ENCODE data around the gene RABGAP1L. TPM values are rescaled to one million over a fixed set of nuclear protein-coding genes. Genes with fewer than 3 reads are reported as not detected.
A peak's percentile ranks its signal among the peaks of the same experiment; 100 is the strongest.

The RABGAP1L gene
- total and polyA plus RNA-seq, 2 of the 4 experiments (the other 2 are of a cell fraction), result 7.9 to 26.7 TPM

DNA sequence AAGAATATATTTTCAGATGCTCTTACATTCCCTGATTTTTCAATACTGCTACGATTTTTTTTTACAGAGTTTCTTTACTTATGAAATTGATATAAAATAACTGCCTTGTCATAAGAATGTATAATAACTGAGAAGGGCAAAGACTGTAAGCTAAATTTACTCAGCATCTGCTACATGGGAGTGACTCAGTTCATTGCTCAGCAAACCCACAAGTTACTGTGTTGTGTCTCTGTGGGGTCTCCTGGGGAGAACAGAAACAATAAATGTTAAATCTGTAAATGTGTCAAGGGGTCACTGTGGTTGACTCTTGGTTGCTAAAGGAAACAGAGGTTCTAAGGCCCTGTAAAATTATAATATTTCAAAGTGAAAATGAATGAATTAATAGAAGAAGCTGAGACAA, 630.1 kb downstream of the RABGAP1L start:
- Histone ChIP-seq H3K36me3 (ENCODE audit: control insufficient read depth, insufficient read depth, low read length) (no peaks in the 10 kb centered on the region), H3K79me1 (ENCODE audit: low read depth in 1 of 2, low read length in 2 of 2) (no peaks in the 10 kb centered on the region), H4K20me1 (ENCODE audit: insufficient read depth, low read length) (no peaks in the 10 kb centered on the region), H3K56ac (ENCODE audit: extremely low read depth, insufficient read depth, low read length) (no peak overlapping the region), H2BK5ac (ENCODE audit: low read depth, low read length, poor library complexity, severe bottlenecking) (peak overlapping the region; percentile 27), H2AK9ac (replicated peaks; ENCODE audit: low read depth, low read length, poor library complexity) (no peak overlapping the region), H3K4me1 (ENCODE audit: control insufficient read depth, insufficient read depth, low read length) (no peaks in the 10 kb centered on the region), H3K9me1 (ENCODE audit: insufficient read depth, low read length) (peaks cover 3% of the 10 kb centered on the region; the same call in 1 of the 2 replicates), H3K9me3 (ENCODE audit: control insufficient read depth, insufficient read depth, low read length) (no peaks in the 10 kb centered on the region), H3K9ac (ENCODE audit: low read depth, low read length) (no peak overlapping the region), H2AFZ (replicated peaks; ENCODE audit: low read length, poor library complexity) (no peak overlapping the region), H3K23ac (ENCODE audit: low read depth, low read length) (no peak overlapping the region), H3K4me2 (ENCODE audit: low read depth, low read length) (peak overlapping the region; percentile 40; the same call in 1 of the 2 replicates), H4K8ac (ENCODE audit: low read depth in 2 of 2, low read length in 2 of 2) (no peak overlapping the region), H3K14ac (replicated peaks; ENCODE audit: low read depth, low read length) (no peak overlapping the region), H2BK15ac (ENCODE audit: low read depth, low read length) (no peak overlapping the region), H3K4ac (ENCODE audit: low read depth, low read length) (no peak overlapping the region), H3K27ac (ENCODE audit: insufficient read depth, low read length) (no peak overlapping the region), H4K5ac (ENCODE audit: low read depth, low read length) (no peak overlapping the region), H3K27me3 (ENCODE audit: control insufficient read depth, insufficient read depth, low read length) (peaks cover 6% of the 10 kb centered on the region; the same call in 1 of the 2 replicates), H2BK20ac (ENCODE audit: low read depth, low read length) (no peak overlapping the region), H2BK120ac (ENCODE audit: low read depth, low read length) (peak overlapping the region; percentile 16; the same call in 1 of the 2 replicates), H3K4me3 (ENCODE audit: insufficient read depth, low read depth, low read length) (no peak overlapping the region), H3K18ac (ENCODE audit: low read depth, low read length) (no peak overlapping the region), H4K91ac (ENCODE audit: insufficient read depth, low read depth, low read length) (no peak overlapping the region), H2AK5ac (ENCODE audit: low read depth, low read length) (no peak overlapping the region)
- DNase-seq (peak; percentile 81), ATAC-seq (ENCODE audit: low read depth) (peak; percentile 81)
- WGBS, 2 experiments (ENCODE audit: extremely low coverage in 2 of 2, insufficient read length in 1 of 2), result no CpG with 5 or more reads among the region's 1 CpG
- in situ Hi-C loops (cut with MboI; ENCODE audit: low sequenced_read_pairs) (no loop called here), dilution Hi-C loops (cut with HindIII; ENCODE audit: low sequenced_read_pairs, unreplicated experiment) (no loop called here), intact Hi-C loops (cut with micrococcal nuclease) (no loop called here)
- ChIA-PET CTCF (no interaction called here), POLR2A (ENCODE audit: unreplicated experiment) (no interaction called here)
- TF ChIP-seq CHD1 (IDR thresholded peaks at IDR 0.05; ENCODE audit: low read depth, low read length) (no peak), NFE2L2 (IDR thresholded peaks at IDR 0.05; ENCODE audit: low read depth, low read length) (peak; percentile 48; the same call in 1 of the 2 replicates), FOS (IDR thresholded peaks at IDR 0.05; ENCODE audit: low read depth, low read length) (peak; percentile 73), BHLHE40 (IDR thresholded peaks at IDR 0.05; ENCODE audit: low read depth, low read length) (no peak), CEBPB (IDR thresholded peaks at IDR 0.05; ENCODE audit: low read depth, low read length) (no peak), RCOR1 (IDR thresholded peaks at IDR 0.05; ENCODE audit: insufficient replicate concordance, low read length) (no peak), CTCF (conservative IDR thresholded peaks at IDR 0.05; ENCODE audit: low read depth, low read length) (no peak), SMC3 (IDR thresholded peaks at IDR 0.05; ENCODE audit: low read depth, low read length) (no peak), MXI1 (IDR thresholded peaks at IDR 0.05; ENCODE audit: borderline replicate concordance, low read depth, low read length) (no peak), POLR2A (IDR thresholded peaks at IDR 0.05; ENCODE audit: low read depth, low read length) (no peak), MAFK (IDR thresholded peaks at IDR 0.05; ENCODE audit: low read depth, low read length) (peak; percentile 42; the same call in 1 of the 2 replicates), RFX5 (IDR thresholded peaks at IDR 0.05; ENCODE audit: low read depth, low read length) (no peak), MAZ (IDR thresholded peaks at IDR 0.05; ENCODE audit: borderline replicate concordance, low read depth, low read length) (no peak), RAD21 (IDR thresholded peaks at IDR 0.05; ENCODE audit: low read length) (no peak)
- TF ChIP-seq, protein P1, sequence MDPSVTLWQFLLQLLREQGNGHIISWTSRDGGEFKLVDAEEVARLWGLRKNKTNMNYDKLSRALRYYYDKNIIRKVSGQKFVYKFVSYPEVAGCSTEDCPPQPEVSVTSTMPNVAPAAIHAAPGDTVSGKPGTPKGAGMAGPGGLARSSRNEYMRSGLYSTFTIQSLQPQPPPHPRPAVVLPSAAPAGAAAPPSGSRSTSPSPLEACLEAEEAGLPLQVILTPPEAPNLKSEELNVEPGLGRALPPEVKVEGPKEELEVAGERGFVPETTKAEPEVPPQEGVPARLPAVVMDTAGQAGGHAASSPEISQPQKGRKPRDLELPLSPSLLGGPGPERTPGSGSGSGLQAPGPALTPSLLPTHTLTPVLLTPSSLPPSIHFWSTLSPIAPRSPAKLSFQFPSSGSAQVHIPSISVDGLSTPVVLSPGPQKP (IDR thresholded peaks at IDR 0.05; ENCODE audit: borderline replicate concordance, low read depth, low read length), result no peak
- TF ChIP-seq, protein P2, sequence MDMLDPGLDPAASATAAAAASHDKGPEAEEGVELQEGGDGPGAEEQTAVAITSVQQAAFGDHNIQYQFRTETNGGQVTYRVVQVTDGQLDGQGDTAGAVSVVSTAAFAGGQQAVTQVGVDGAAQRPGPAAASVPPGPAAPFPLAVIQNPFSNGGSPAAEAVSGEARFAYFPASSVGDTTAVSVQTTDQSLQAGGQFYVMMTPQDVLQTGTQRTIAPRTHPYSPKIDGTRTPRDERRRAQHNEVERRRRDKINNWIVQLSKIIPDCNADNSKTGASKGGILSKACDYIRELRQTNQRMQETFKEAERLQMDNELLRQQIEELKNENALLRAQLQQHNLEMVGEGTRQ (IDR thresholded peaks at IDR 0.05; ENCODE audit: low read depth, low read length), result no peak
- no TSS peak for BruUV-seq (replicated peaks)
